HepG2 (cell line): ENCODE data around the gene RMRP. TPM values are rescaled to one million over a fixed set of nuclear protein-coding genes. Genes with fewer than 3 reads are reported as not detected.

Source experiments
- GABPA ChIP-seq, 2 experiments: IDR thresholded peaks; 2 replicates each; pipeline ENCODE4 v1.6.1; 2011 to 2016; ENCODE audit warnings: low read depth in 2 of 2, low read length in 1 of 2, missing biosample characterization in 1 of 2, missing genetic modification characterization in 1 of 2
- GABPB1 ChIP-seq: IDR thresholded peaks from 2 replicates; pipeline ENCODE4 v1.6.1; 2016; ENCODE audit warnings: mild to moderate bottlenecking, missing genetic modification reagents, moderate library complexity, missing compliant biosample characterization
- HMGXB3 ChIP-seq: sonication (generic); formaldehyde crosslinking; IDR thresholded peaks from 2 replicates; pipeline ENCODE4 v1.4.0; 2020; ENCODE audit warnings: missing genetic modification reagents, borderline replicate concordance
- HNRNPLL ChIP-seq: fragments of 200-400 bp; formaldehyde crosslinking; IDR thresholded peaks from 2 replicates; pipeline ENCODE4 v1.6.1; 2017; ENCODE audit warnings: mild to moderate bottlenecking, low read depth, low read length; ENCODE audit not compliant: poor library complexity, severe bottlenecking
- LCORL ChIP-seq, 2 experiments: fragments of 450-650 bp in 1 of 2; sonication (generic) in 1 of 2; formaldehyde crosslinking in 1 of 2; IDR thresholded peaks; 2 replicates each; pipeline versions ENCODE4 v1.5.0 to v1.6.1; 2017 to 2020; ENCODE audit warnings: antibody characterized with exemption in 1 of 2, missing genetic modification reagents in 1 of 2
- PHF20 ChIP-seq: sonication (generic); formaldehyde crosslinking; IDR thresholded peaks from 2 replicates; pipeline ENCODE4 v1.5.0; 2020; ENCODE audit warnings: mild to moderate bottlenecking, missing genetic modification reagents
- PHF8 ChIP-seq: sonication (generic); formaldehyde crosslinking; IDR thresholded peaks from 2 replicates; pipeline ENCODE4 v1.5.0; 2020; ENCODE audit warnings: missing genetic modification reagents
- POLR2A ChIP-seq, 2 experiments: IDR thresholded peaks; 2 replicates each; pipeline ENCODE4 v1.6.1; 2011; ENCODE audit warnings: low read depth in 2 of 2, low read length in 2 of 2, mild to moderate bottlenecking in 1 of 2, moderate library complexity in 1 of 2; ENCODE audit not compliant: insufficient read depth in 1 of 2
- PPARG ChIP-seq: conservative IDR thresholded peaks from 2 replicates; pipeline ENCODE4 v1.6.1; 2016; ENCODE audit warnings: missing biosample characterization, missing genetic modification reagents
- ZBTB7A ChIP-seq: sonication (generic); formaldehyde crosslinking; IDR thresholded peaks from 2 replicates; pipeline ENCODE4 v1.8.0; 2022; ENCODE audit warnings: mild to moderate bottlenecking, missing genetic modification reagents
- ZFY ChIP-seq: sonication (generic); formaldehyde crosslinking; IDR thresholded peaks from 2 replicates; pipeline ENCODE4 v1.4.0; 2020; ENCODE audit warnings: missing genetic modification reagents
- polyA plus RNA-seq, 8 experiments: library from polyadenylated mRNA; depleted of rRNA in 3 of 8; stranded (reverse) in 7 of 8; unstranded in 1 of 8; fragments of >200 nt; fragmentation: Illumina TruSeq in 4 of 8; extraction: Trizol in 4 of 8; gene quantifications; 2 replicates each; pipeline versions ENCODE4 v1.2.1 to v1.2.3, GENCODE V29; 2011 to 2016; ENCODE audit warnings: low read depth in 4 of 8, missing spikeins in 1 of 8, mixed read lengths in 1 of 8; ENCODE audit not compliant: insufficient read depth in 1 of 8
- total RNA-seq, 5 experiments: library from RNA; depleted of rRNA; stranded (reverse); fragments of >200 nt; fragmentation: Illumina TruSeq; extraction: Trizol; gene quantifications; 2 replicates each; pipeline ENCODE4 v1.2.3, GENCODE V29; 2016; ENCODE audit warnings: low read depth in 1 of 5
- TF ChIP-seq, protein P1 (sequence below), 2 experiments: sonication (generic) in 1 of 2; formaldehyde crosslinking in 1 of 2; IDR thresholded peaks; 2 replicates each; pipeline versions ENCODE4 v1.6.1 to v1.9.0; 2014 to 2022; ENCODE audit warnings: antibody characterized with exemption in 1 of 2, borderline replicate concordance in 1 of 2, inconsistent platforms in 1 of 2, low read depth in 1 of 2, missing genetic modification reagents in 1 of 2
- TF ChIP-seq, protein P2 (sequence below): sonication (generic); formaldehyde crosslinking; IDR thresholded peaks from 2 replicates; pipeline ENCODE4 v1.8.1; 2023; ENCODE audit warnings: mild to moderate bottlenecking, inconsistent platforms, moderate library complexity, missing genetic modification reagents, borderline replicate concordance

The RMRP gene
- total and polyA plus RNA-seq, 2 of the 13 experiments (the other 11 are each of a cell fraction or from before 2014, with no cell fraction given): 51.4 to 4,025 TPM

- TF ChIP-seq, protein P1, sequence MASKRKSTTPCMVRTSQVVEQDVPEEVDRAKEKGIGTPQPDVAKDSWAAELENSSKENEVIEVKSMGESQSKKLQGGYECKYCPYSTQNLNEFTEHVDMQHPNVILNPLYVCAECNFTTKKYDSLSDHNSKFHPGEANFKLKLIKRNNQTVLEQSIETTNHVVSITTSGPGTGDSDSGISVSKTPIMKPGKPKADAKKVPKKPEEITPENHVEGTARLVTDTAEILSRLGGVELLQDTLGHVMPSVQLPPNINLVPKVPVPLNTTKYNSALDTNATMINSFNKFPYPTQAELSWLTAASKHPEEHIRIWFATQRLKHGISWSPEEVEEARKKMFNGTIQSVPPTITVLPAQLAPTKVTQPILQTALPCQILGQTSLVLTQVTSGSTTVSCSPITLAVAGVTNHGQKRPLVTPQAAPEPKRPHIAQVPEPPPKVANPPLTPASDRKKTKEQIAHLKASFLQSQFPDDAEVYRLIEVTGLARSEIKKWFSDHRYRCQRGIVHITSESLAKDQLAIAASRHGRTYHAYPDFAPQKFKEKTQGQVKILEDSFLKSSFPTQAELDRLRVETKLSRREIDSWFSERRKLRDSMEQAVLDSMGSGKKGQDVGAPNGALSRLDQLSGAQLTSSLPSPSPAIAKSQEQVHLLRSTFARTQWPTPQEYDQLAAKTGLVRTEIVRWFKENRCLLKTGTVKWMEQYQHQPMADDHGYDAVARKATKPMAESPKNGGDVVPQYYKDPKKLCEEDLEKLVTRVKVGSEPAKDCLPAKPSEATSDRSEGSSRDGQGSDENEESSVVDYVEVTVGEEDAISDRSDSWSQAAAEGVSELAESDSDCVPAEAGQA (IDR thresholded peaks at IDR 0.05; ENCODE audit: low read depth): no peak
- TF ChIP-seq, protein P1 (CRISPR knock-in tag; IDR thresholded peaks at IDR 0.05; ENCODE audit: borderline replicate concordance): no peak
- TF ChIP-seq PHF8 (CRISPR knock-in tag) (peak; percentile 60; the same call in 1 of the 2 replicates), PHF20 (0 out of 2 replicates have a peak, but pooled peaks have one; percentile 35), HNRNPLL (peak; percentile 26), LCORL (IDR thresholded peaks at IDR 0.05) (no peak), LCORL (CRISPR knock-in tag; IDR thresholded peaks at IDR 0.05) (0 out of 2 replicates have a peak, but pooled peaks have one; percentile 38), HMGXB3 (no peak), ZFY (CRISPR knock-in tag) (peak; percentile 45; the same call in 1 of the 2 replicates), GABPB1 (CRISPR knock-in tag) (0 out of 2 replicates have a peak, but pooled peaks have one; percentile 37), GABPA (IDR thresholded peaks at IDR 0.05; ENCODE audit: low read depth, low read length) (no peak), GABPA (CRISPR knock-in tag; IDR thresholded peaks at IDR 0.05; ENCODE audit: low read depth) (peak; percentile 41), POLR2A (IDR thresholded peaks at IDR 0.05; ENCODE audit: insufficient read depth in 1 of 2, low read depth in 2 of 2, low read length in 2 of 2) (peak in 1 of 2 experiments; percentile 42; a peak in 1 of 4 replicates), ZBTB7A (CRISPR knock-in tag) (0 out of 2 replicates have a peak, but pooled peaks have one; percentile 8), PPARG (CRISPR knock-in tag) (no peak)
- TF ChIP-seq, protein P2, sequence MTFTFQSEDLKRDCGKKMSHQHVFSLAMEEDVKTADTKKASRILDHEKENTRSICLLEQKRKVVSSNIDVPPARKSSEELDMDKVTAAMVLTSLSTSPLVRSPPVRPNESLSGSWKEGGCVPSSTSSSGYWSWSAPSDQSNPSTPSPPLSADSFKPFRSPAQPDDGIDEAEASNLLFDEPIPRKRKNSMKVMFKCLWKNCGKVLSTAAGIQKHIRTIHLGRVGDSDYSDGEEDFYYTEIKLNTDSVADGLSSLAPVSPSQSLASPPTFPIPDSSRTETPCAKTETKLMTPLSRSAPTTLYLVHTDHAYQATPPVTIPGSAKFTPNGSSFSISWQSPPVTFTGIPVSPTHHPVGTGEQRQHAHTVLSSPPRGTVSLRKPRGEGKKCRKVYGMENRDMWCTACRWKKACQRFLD (CRISPR knock-in tag): no peak
Measured at GRCh38 chr9:35690614-35691333, 33.0 kb upstream of the RMRP start (continued).
